Measurements from ENCODE around the gene SHC1.

SHC1 gene

DNA sequence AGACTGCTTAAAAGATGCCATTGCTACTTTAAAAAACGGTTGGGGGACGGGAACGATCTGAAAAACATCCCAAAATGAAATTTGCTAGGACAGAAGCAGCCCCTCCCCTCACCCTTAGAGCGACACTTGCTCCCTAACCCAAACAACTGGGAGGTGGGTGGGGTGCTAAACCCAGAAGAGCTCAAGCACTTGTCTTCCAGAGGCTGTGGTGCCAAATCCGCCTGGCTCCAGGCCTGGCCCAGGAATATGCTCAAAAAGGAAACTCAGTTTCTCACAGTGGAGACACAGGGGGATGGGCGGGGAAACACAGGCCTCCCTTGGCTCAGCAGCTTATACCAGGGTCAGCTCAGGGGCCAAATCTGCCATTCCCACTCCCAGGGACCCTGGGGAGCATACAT lies 14.0 kb downstream of the SHC1 start:
- no peak for DNase-seq

DNA sequence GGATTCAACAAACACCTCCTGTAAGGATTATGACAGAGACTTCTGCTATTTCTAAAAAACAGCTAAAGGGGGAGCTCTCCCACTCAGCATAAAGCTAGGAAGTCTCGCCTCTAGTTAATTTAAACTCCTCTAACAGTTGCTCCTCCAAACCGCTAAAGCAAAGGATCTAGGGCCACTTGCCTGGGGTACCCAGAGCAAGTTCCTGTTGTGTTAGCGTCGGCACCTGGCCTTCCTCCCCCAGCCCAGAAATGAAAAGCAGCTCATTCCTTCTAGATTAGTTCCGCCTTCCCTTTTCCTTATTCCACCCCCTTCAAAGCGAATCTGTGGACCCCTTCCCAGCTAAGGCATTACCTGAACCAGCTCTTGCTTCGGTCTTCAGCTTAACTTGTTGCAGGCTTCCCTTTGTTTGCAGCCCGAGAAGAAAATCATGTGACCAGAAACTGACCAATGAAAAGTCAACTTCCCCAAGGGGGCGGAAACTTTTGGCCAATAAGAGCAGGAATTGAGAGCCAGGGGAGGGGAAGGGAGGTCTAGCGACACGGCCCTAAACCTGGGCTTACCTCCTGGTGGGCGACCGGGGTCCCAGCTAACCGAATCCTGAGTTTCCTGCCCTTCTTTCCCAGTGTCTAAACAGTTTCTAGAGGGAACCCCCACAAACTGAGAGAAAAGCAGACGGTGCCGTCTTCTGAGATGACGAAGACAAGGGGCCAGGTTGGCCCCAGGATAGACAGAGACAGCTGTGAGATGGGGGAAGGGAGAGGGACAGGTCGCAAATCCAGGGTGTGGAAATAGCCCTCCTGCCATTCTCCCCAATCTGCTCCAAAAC lies 14.6 kb downstream of the SHC1 start, which contains the start of gene PBXIP1:
Gene PBXIP1, minus strand, starts transcription at position 382 of the 826 bp plus-strand sequence. CDS start 2,378 bp downstream, outside the sequence.
- DNase-seq: peak; percentile 87

DNA sequence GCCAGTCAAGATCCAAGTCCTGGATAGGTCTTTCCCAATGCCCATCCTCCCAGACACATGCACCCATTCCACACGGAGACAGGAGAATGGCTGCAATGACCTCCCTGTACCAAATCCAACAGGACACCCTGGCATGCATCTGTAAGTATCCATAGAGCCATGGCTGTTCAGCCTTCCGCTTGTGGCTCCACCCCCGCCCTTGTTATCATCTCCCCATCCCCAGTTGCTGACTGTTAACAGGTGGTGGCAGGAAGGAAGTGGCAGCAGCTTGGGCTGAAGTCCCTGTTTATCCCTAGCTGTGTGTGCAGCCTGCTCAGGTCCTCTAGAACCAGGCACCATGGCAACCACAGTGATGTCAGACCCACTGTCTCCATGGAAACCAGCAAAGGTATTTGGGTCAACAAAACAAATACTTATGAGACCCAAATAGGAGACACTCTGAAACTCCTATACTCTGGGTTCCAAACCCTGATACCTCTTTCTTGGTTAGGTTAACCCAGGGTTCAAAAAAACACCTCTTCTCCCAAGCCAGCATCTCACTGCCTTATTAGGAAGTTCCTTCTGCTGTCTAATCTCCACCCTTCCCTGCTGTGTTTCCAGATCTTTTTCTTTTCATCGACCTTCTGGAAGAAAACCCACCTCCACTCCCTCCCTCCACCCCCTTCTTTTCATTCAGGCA lies 15.4 kb downstream of the SHC1 start:
- DNase-seq: peak; percentile 86

DNA sequence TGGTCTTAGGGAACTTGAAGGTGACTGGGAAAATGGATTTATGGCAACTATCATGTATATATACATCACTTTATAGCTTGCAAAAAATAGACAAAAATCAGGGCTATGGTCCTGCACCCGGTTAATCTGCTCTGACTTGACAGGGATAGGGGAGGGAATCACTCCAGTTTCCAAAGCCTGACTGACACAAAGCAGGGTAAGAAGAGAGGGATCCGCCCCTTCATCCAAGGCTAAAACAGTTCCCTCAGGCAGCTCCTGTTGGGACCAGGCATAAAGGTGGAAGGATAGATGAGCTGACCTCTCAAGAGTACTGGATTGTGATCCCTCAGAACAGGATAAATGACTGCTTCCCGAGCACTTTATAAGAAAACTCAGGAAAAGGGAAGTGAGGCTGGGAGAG lies 16.0 kb downstream of the SHC1 start:
- no peak for DNase-seq

DNA sequence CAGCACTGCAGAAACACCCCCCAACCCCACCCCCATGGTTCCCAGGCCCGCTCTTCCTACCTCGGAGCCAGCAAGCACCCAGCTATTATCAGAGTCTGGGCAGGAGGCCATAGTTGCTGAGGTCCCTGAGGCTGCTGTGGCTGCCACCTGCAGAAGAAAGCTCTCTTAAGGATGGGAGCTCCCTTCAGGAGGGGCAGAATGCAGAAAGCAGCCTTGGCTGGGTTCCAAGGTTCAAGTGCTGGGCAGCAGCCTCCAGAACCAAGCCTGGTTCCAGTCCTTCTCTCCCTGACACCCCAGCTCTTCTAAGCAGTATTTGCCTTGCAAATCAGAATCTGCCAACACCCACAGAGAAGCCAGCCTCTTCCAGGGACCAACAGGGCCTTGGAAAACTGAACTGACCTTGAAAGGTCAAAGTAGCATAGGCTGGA lies 16.9 kb downstream of the SHC1 start:
- no peak for DNase-seq

DNA sequence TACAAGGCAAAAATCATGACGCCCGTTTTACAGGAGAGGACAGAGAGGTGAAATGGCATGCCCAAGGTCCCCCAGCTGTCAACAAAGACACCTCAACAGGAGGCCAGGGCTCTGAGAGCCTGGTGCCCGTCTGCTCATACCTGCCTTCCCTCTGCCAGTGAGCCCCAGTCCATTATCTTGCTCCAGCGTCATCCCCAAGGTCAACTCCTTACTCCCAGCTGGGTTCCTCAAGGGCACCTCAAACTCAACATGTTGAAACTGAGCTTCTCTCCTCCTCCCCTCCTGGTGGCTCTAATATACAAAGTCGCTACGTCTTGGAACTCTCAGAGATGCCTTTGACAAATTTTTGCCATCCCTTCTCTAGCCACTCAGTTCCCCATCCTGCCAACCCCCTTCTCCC lies 17.9 kb downstream of the SHC1 start:
- no peak for DNase-seq

DNA sequence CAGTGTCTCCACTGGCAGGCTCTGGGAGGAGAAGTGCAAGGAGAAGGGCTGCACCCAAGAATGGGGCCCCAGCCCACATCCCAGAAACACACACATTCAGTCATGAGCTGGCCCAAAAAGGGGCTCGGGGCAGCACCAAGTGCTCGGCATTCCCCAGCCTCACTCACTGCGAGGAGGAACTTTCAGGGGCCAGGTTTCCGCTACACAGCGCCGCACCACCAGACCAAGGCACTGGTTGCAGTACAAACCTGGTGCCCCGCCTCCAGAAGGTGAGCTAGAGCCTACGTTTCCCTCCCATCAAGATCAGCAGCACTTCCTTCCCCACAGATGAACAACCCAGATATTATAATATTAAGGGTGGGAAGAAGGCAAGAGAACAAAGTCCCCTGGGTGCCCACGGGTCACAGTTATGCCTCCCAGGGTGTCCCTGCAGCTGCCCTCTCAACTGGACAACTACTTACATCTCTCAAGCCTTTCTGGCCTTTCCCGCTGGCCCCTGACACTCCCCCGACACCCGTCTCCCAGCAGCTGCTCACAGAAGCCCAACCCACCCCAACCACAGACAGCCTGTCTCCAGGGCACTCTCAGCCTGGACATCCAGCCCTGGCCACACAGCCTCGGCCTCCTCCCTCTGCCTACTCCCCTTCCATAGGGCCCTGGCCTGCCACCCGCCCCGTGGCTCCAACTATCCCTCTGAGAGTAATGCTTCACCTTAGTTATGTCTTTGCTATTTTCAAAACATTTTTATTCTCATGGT lies 18.5 kb downstream of the SHC1 start:
- peak; percentile 69 for DNase-seq

DNA sequence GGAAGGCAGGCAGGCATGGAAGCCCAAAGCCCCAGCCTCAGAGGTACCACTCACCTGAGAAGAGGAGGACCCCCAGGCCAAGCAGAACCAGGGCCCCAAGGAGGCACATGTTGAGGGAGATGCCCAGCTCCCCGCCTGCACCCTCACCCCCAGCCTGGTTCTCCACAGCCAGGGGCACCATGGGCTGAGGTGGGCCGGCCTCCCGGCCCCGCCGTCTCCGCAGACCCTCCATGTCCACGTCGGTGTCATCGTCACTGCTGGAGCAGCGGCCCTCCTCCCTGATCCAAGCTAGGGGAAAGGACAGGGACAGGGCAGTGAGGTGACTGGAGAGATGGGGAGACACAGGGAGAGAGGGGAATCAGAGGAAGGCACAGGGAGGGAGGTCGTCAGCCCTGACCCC lies 22.5 kb downstream of the SHC1 start:
- DNase-seq: no peak

DNA sequence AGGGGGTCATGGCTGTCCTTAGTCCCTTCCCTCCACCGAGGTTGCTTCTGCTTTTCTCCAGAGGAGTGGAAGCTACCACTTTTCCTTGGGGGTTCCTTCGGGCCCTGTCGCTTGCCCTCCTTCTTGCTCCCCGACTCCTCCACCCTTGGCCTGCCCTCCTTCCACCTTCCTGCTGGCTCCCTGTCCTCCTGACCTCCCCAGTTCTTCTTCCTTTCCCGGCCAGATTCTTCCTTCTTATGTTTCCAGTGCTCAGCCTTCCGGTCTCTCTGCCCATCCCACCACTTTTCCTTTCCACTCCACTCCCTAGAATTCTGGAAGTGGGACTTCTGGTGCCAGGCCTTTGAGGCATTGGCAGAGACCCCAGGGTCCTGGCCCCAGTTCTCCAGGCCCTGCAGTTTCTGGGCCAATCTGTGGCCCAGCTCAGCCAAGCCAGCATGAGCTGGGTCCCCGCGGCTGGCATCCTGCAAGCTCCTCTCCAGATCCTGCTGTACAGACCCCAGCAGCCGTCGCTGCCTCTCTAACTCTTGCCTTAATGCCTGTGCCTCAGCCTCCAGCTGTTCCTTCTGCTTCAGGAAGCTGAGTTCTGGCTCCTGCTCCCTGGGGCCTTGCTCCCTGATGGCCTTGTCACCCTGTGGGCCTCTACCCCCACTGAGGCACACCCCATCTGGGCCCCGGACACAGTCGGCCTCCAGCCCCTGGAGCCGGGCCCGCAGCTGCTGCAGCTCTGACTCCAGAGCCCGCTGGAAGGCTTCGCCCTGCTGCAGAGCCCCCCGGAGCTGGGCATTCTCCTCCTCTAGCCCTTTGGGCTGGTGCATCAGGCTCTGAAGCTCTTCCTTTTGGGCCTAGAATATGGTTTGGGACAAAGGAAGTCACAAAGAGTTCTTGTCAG lies 24.3 kb downstream of the SHC1 start:
- DNase-seq: no peak

DNA sequence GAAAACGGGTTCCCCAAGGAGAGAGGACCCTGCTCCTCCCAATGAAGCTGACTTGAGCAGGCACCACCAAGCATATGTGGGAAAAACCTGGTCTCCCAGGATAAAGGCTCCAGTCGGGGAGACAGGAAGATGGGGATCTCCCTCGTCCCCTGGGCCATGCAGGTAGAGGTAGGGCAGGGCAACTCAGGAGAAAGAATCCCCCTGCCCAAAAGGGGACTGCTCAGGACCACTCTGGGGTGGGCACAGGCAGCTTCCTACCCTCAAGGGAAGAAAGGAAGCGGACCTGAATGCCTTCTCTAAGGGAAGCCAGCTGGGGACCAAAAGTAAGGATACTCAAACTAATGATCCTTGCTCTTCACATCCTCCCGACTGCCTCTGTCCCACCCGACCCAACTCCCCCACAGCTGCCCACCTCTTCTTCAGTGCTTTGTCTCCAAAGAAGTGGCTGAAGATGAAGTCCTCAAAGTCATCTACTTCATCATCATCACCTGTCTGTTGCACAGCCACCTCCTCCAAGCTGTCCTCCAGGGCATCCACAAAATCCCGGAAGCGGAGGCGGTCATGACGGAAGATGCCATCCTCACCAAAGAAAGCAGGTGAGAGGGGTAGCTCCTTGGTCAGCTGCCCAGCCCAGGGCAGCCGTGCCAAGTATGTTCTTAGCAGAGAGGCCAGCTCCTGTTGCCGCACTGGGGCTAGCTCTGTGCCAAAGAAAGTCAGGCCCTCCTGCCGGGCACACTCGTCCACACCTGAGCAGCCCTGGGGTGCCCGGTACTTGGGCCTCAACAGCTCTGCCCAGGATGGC lies 25.2 kb downstream of the SHC1 start:
- DNase-seq: no peak

DNA sequence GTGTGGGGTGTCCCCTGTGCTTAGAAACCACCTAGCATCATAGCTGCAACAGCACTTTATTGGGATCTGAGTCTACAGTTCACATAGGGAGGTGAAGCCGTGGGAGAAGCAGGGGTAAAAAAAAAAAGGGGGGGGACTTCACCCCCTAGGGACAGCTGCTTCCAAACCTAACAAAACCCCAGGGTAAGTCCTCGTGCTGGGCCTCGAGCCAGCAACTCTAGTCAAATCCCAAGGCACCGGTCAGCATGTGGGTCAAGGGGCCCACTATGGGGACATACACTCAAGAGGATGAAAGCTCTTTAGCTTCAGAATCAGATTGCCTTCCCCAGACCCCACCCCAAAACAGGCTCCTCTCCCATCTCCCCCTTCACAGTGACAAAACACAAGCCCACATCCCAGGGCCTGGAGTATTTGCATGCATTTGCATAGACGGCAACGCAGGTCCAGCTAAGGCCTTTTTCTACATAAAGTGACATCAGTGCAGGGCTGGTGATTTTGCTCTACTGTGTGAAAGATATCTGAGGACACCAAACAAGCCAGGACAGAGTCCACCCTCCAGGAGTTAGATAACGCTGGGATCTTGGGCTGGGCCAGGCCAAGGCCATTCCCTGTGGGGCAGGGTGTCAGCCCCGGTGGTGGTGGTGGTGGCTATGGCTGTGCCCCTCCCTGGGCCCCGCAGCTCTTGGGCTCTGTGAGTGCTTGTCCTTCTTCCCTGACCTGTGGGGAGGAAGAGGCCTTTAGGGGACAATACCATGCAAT lies 26.0 kb downstream of the SHC1 start:
- no peak for DNase-seq

DNA sequence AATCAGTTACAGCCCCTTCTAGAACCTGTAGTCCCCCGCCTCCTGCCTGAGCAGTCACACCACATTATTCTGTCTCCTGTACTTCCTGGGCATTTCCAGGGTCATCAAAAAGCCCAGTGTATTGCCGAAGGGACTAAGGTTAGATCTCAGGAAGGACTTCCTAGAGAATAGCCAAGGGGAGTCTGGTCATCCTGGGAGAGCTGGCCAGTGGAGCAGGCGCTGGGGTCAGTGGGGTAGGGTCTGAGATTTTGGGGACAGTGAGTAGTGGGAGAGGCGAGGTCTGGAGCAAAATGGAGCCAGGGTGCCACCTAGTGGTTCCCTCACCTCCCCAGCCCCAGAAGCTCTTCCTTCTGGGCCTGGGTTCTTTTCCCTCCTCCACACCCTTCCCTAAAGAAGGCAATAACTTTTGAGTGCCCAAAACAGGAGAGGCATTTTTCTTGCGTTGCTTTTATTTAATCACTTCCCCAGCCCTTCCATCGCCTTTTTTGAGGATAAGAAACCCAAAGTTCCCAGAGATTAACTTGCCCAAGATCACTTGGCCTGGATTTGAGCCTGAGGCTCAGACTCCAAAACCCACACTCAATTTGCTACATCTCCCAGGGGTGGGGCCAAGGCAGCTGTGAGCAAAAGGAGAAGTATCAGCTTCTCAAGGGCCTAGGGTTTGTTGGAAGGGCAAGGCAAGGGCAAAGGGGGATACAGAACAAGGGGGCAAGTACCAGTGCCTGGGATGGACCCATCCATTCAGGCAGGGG lies 26.7 kb downstream of the SHC1 start:
- DNase-seq: peak; percentile 50

DNA sequence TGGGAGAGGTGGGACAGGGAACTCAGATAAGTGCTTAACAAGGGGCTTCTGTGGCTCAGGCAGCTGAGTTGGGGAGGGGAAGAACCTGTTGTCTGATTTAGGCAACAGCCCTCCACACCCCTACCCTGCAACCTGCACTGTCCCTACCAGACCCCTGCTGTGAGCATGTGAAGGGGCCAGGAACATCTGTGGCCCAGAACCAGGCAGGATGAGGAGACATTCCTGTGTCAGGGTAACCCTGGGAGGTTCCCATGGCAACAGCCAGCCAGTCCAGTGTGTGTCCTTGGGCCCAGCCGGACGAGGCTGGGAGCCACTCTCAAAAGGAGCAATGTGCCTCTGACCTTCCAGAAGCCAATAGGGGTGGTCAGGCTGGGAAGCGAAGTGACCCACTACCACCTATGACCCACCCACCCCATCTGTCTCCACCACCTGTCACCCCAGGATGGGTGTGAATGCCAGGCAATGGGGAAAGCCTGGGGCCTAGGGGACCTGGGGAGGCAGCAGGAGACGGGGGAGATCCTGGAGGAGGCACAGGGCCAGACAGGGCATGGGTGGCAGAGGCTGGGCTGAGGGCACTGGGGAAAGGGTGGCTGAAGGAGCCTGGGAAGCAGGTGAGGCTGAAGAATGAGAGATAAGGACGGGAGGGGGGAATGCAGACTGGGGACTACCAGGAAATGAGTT lies 29.1 kb downstream of the SHC1 start:
- DNase-seq: peak; percentile 3

DNA sequence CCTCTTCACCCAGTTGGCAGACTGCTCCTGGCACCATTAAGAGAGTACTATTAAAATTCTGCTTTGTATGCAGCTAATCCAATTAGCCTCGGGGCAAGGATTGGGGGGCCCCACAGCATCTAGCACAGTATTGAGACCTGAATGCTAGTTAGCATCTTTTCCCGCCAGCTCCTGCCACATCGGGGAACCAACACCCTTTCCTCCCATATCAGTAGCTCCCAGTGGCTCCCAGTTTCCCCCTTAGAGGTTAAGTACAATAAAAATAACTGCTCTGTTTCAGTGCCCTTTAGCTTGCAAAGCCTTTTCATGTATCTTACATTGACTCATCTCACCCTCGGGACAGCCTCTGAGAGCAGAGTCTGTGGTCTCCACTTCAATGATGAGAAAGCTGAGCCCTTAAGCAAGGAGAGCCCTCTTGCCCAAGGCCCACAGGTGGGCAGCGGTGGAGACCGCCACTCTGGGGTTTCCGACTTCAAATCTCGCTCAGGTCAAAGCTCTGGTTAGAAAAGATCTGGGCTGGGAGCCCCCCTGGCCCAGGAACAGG lies 29.8 kb downstream of the SHC1 start:
- peak; percentile 27 for DNase-seq

DNA sequence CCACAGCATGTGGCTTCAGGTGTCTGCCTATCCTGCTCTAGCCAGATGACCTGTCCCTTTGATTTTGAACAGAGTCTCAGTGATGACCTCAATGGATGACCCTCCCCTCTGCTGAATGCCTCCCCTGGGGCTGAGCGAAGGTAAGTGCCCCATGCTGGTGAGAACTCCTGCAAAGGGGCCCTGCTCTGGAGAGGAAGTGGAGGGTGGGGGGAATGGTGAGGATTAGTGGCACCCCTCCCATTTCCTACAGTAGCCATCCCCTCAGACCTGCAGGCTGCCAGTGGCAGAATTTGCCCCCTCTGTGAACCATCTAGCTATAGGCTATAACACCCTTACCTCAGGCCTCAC lies 30.4 kb downstream of the SHC1 start:
- peak; percentile 3 for DNase-seq

DNA sequence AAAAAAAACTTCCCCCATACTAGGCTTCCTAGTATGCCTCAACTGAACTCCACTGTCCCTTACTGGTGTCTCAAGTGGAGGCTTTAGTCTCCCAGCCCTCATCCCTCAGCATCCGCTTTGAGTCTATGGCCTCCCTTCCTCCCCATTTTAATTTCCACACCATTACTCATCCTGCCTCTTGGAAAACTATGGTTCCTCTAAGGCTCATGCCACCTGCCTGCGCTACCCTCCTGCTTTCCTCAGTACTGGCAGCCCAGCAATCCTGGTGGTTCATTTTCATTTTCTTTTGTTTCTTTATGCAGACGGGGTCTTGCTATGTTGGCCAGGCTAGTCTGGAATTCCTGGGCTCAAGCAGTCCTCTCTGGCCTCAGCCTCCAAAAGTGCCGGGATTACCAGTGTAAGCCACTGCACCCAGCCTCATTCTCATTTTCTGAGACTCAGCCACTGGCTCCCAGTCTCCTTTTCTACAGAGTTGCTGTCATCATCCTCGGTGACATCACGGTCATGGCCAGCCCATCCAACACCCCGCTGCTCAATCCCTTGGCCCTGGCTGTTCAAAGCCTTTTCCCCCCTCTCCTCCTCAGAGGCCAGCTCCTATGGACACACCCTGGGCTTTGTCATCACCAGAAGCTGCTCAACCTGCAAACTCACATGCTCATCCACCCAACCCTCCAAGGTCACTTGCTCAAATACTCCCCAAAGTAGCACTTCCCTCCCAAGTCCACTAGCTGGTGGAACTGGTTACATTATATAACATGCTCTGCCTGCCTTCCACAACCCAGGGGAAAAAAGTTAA lies 31.7 kb downstream of the SHC1 start:
- peak; percentile 2 for DNase-seq

DNA sequence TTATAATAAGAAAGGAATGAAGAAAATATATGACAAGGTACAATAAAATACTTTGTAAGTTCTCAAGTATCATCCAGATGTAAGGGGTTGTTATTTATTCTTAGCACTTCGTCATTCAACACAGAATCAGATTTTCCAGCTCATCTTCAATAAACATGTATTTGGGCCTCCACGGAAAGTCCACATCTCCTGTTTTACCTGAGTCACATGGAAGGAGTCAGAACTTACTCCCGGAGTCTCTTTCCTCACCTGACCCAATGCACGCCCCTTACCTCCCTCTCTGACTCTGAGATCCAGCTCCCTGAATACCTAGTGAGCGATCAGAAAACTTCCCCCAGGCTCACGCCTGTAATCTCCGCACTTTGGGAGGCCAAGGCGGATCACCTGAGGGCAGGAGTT lies 32.6 kb downstream of the SHC1 start:
- DNase-seq: peak; percentile 7

Measured in stimulated activated CD4-positive, alpha-beta T cell treated with anti-CD3 and anti-CD28 coated beads, Interleukin-4, amount 100 ng/mL, for 24 hours (primary cell).